Esophagus muscularis mucosa (tissue), 4 donors: ENCODE results near the gene SMIM44. TPM values are rescaled to one million over a fixed set of nuclear protein-coding genes. Genes with fewer than 3 reads are reported as not detected.
A peak's percentile ranks its signal among the peaks of the same experiment; 100 is the strongest.
"Not testable (repeated sequence)": the region's sequence is repeated elsewhere in the genome, so short reads cannot be mapped to it uniquely, and the experiment has no call there.

Experiments used
- DNase-seq: peaks from one replicate; pipeline ENCODE4 v3.0.0-alpha.2; 2017; ENCODE audit errors: extremely low spot score
- H3K27ac ChIP-seq, 4 donors: fragments of 200-600 bp; sonication (generic); replicated peaks in 1 of 4; 1 replicate in 3 of 4; 2 replicates in 1 of 4; pipeline ENCODE4 v1.5.1; 2016 to 2019; ENCODE audit warnings: mild to moderate bottlenecking in 1 of 4
- H3K27me3 ChIP-seq, 4 donors: fragments of 200-600 bp; sonication (generic); one replicate each; pipeline versions ENCODE4 v1.5.1 to v1.6.0; 2016 to 2019
- H3K36me3 ChIP-seq, 4 donors: fragments of 200-600 bp; sonication (generic); one replicate each; pipeline ENCODE4 v1.5.1; 2016 to 2019
- H3K4me1 ChIP-seq, 4 donors: fragments of 200-600 bp; sonication (generic); one replicate each; pipeline ENCODE4 v1.5.1; 2016 to 2019
- H3K4me3 ChIP-seq, 4 donors: fragments of 200-600 bp; sonication (generic); 1 replicate in 2 of 4; 2 replicates in 2 of 4; pipeline ENCODE4 v1.5.1; 2016 to 2019; ENCODE audit warnings: mild to moderate bottlenecking in 4 of 4, moderate library complexity in 1 of 4
- H3K9me3 ChIP-seq, 4 donors: fragments of 200-600 bp; sonication (generic); 1 replicate in 3 of 4; 2 replicates in 1 of 4; pipeline ENCODE4 v1.5.1; 2016 to 2019
- EP300 ChIP-seq: sonication (generic); formaldehyde crosslinking; IDR thresholded peaks from one replicate; pipeline ENCODE4 v1.6.1; 2017; ENCODE audit warnings: antibody characterized with exemption
- POLR2A ChIP-seq: fragments of 450-650 bp; IDR thresholded peaks from one replicate; pipeline ENCODE4 v1.6.1; 2017; ENCODE audit warnings: antibody characterized with exemption, moderate library complexity, mild to moderate bottlenecking, low read depth
- POLR2AphosphoS5 ChIP-seq, 2 donors: sonication (generic); formaldehyde crosslinking; IDR thresholded peaks; one replicate each; pipeline ENCODE4 v1.6.1; 2017; ENCODE audit warnings: antibody characterized with exemption in 2 of 2
- WGBS: methylation state at CpG from one replicate; pipeline ENCODE4 v1.1.5; 2018; 5-methylcytosine and 5-hydroxymethylcytosine counted together
- intact Hi-C: fragments of 100-400 bp; cut with DNase I; formaldehyde crosslinking; loops from one replicate; pipeline ENCODE4 v1.15.1; 2023
- total RNA-seq, 4 donors: library from RNA; depleted of rRNA; stranded (reverse); fragments of >200 nt; gene quantifications; one replicate each; pipeline versions ENCODE4 v1.1.0 to v1.2.1, GENCODE V29; 2016
- TF ChIP-seq, protein P1 (sequence below), 3 experiments: fragments of 200-600 bp in 2 of 3; fragments of 450-650 bp in 1 of 3; sonication (generic) in 2 of 3; IDR thresholded peaks; one replicate each; pipeline ENCODE4 v1.5.1; 2017 to 2019; ENCODE audit warnings: antibody characterized with exemption in 3 of 3, mild to moderate bottlenecking in 2 of 3, moderate library complexity in 1 of 3

SMIM44 gene
- total RNA-seq, 4 donors from 2014 or later, result not detected

DNA sequence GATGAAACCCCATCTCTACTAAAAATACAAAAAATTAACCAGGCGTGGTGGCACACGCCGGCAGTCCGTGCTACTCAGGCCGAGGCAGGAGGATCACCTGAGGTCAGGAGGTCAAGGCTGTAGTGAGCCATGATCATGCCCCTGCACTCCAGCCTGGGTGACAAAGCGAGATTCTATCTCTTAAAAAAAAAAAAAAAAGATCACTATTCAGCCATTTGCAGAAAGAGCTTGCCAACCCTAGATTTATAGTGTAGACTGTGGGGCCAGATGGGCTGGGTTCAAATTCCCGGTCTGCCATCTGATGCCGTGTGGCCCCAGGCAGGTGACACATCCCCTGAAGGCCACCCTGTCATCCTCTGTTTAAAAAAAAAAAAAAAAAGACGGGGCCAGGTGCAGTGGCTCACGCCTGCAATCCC is 31.8 kb downstream of the SMIM44 start:
- DNase-seq, result no peak
- Histone ChIP-seq H3K4me3 (no peak overlapping the region), H3K27me3 (no peaks in the 10 kb centered on the region), H3K27ac (peak overlapping the region; percentile 84 to 91 (median 89)), H3K9me3 (no peaks in the 10 kb centered on the region), H3K36me3 (peaks cover 61 to 96% (median 83%) of the 10 kb centered on the region in 4 donors), H3K4me1 (peaks cover 17 to 68% (median 60%) of the 10 kb centered on the region in 4 donors)
- intact Hi-C loops, result no loop called here
- no peak for TF ChIP-seq POLR2A
- TF ChIP-seq, protein P1, sequence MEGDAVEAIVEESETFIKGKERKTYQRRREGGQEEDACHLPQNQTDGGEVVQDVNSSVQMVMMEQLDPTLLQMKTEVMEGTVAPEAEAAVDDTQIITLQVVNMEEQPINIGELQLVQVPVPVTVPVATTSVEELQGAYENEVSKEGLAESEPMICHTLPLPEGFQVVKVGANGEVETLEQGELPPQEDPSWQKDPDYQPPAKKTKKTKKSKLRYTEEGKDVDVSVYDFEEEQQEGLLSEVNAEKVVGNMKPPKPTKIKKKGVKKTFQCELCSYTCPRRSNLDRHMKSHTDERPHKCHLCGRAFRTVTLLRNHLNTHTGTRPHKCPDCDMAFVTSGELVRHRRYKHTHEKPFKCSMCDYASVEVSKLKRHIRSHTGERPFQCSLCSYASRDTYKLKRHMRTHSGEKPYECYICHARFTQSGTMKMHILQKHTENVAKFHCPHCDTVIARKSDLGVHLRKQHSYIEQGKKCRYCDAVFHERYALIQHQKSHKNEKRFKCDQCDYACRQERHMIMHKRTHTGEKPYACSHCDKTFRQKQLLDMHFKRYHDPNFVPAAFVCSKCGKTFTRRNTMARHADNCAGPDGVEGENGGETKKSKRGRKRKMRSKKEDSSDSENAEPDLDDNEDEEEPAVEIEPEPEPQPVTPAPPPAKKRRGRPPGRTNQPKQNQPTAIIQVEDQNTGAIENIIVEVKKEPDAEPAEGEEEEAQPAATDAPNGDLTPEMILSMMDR (IDR thresholded peaks at IDR 0.05), result no peak
- no peak for TF ChIP-seq POLR2AphosphoS5 (IDR thresholded peaks at IDR 0.05)
- no peak for TF ChIP-seq EP300
- WGBS, result 61% methylated on average over 10 of the region's 10 CpGs

DNA sequence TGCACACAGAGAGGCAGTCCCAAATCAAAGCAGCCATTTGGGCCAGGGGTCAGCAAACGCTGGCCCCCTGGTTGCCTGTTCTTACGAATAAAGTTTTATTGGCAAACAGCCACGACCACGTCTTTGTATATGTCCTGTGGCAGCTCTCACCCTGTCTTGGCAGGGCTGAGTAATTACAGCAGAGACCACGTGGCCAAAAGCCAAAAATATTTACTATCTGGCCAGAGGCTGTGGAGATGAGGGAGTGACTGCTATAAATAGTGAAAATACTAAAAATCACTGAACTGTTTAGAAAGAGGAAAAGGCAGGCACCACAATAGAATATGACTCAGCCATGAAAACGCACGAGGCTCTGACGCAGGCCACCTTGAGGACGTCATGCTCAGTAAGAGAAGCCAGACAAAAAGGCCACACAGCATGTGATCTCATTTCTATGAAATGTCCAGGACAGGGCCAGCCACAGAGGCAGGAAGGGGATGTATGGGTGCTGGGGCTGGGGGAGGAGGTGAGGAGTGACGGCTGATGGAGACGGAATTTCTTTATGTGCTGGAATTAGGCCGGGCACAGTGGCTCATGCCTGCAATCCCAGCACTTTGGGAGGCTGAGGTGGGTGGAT is 32.3 kb downstream of the SMIM44 start:
- Histone ChIP-seq H3K9me3 (no peaks in the 10 kb centered on the region), H3K36me3 (peaks cover 55 to 96% (median 83%) of the 10 kb centered on the region in 4 donors), H3K27me3 (no peaks in the 10 kb centered on the region), H3K4me3 (no peak overlapping the region), H3K27ac (peak overlapping the region; percentile 84 to 91 (median 89)), H3K4me1 (peaks cover 17 to 68% (median 59%) of the 10 kb centered on the region in 4 donors)
- 18% methylated on average over 12 of the region's 12 CpGs for WGBS
- intact Hi-C loops, result no loop called here
- DNase-seq, result peak; percentile 96
- peak; percentile 97 for TF ChIP-seq EP300
- peak; percentile 95 to 97 for TF ChIP-seq POLR2AphosphoS5 (IDR thresholded peaks at IDR 0.05)
- no peak for TF ChIP-seq POLR2A
- TF ChIP-seq, protein P1 (IDR thresholded peaks at IDR 0.05), result no peak

DNA sequence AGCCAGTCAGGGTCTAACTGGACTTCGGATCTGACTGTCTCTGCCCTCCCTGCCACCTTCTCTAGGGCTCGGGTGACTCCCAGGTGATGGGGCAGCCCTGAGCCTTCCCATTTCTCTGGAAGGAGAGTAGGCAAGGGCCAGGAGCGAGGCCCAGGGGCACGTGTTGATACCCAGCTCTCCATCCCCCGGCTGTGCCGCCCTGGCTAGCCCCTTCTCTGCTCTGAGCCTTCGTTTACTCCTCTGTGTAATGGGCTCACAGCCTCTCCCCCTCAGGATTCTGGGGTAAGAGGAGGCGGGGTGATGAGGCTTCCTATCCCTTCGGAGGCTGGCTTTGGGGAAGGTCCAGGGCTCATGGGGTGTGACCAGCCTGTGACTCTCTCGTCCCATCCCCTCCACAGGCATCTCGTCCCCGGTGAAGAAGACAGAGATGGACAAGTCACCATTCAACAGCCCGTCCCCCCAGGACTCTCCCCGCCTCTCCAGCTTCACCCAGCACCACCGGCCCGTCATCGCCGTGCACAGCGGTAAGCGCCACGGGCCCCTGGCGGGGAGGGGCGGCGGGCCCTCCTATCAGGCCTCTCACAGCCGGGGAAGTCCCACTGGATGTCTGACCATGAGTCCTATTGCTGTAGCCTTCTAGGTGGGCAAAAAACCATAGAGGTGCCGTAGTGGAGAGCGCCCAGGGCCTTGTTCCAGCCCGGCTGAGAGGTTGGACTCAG is 34.5 kb downstream of the SMIM44 start:
- peaks cover 38 to 70% (median 63%) of the 10 kb centered on the region in 4 donors for H3K4me1 ChIP-seq

DNA sequence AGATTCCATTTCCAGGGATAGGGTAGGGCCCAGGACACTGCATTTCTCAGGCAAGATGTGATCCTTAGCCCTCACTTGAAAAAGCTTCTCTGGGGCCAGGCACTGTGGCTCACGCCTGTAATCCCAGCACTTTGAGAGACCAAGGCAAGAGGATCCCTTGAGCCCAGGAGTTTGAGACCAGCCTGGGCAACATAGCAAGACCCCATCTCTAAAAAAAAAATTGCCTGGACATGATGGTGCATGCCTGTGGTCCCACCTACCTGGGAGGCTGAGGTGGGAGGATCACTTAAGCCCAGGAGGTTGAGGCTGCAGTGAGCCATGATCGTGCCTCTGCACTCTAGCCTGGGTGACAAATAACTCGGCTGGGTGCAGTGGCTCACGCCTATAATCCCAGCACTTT is 36.6 kb downstream of the SMIM44 start:
- WGBS, result 92% methylated on average over 4 of the region's 4 CpGs
- H3K9me3 ChIP-seq, intact Hi-C loops, H3K27me3 ChIP-seq, H3K4me3 ChIP-seq, DNase-seq: not testable (repeated sequence)
- Histone ChIP-seq H3K4me1 (peaks cover 48 to 75% (median 69%) of the 10 kb centered on the region in 4 donors), H3K36me3 (peaks cover 37 to 91% (median 70%) of the 10 kb centered on the region in 4 donors), H3K27ac (peak overlapping the region; percentile 84 to 91 (median 89))

More for the DNA sequence above, 34.5 kb downstream of the SMIM44 start:
- Histone ChIP-seq H3K4me3 (no peak overlapping the region), H3K9me3 (no peaks in the 10 kb centered on the region), H3K36me3 (peaks cover 53 to 90% (median 78%) of the 10 kb centered on the region in 4 donors), H3K27ac (peak overlapping the region; percentile 84 to 91 (median 89)), H3K27me3 (no peaks in the 10 kb centered on the region)
- TF ChIP-seq POLR2A (no peak), POLR2AphosphoS5 (IDR thresholded peaks at IDR 0.05) (no peak)
- 91% methylated on average over 23 of the region's 28 CpGs for WGBS
- DNase-seq, result no peak
- intact Hi-C loops, result no loop called here

DNA sequence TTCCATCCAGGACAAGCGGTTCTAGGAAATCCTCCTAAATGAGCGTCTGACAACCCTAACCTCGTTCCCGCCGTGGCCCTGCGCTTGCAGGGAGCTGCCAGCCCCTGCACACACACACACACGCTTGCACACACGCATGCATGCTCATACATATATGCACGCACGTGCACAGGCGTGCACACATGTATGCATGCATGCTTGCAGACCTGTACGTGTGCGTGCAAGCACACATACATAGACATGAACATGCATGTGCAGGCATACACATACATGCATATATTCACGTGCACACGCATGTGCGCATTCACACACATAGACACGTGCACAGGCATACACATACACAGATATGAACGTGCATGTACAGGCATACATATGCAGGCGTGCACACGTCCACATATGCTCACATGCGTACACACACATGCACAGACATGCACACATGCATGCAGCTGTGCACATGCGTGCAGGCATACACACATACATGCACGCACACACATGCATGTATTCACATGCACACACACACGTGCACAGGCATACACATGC is 38.5 kb downstream of the SMIM44 start:
- TF ChIP-seq POLR2AphosphoS5 (IDR thresholded peaks at IDR 0.05) (peak; percentile 46 to 85), POLR2A (no peak)
- peaks cover 42 to 79% (median 76%) of the 10 kb centered on the region in 4 donors for H3K4me1 ChIP-seq
- 60% methylated on average over 17 of the region's 24 CpGs for WGBS
- H3K4me3 ChIP-seq, result no peak overlapping the region
- H3K27me3 ChIP-seq, result no peaks in the 10 kb centered on the region
- no peaks in the 10 kb centered on the region for H3K9me3 ChIP-seq
- intact Hi-C loops, result no loop called here
- no peak for DNase-seq
- H3K27ac ChIP-seq, result peak overlapping the region in 3 of 4 donors; percentile 71 to 91 (median 89)
- H3K36me3 ChIP-seq, result peaks cover 38 to 93% (median 73%) of the 10 kb centered on the region in 4 donors
